ENCODE results near the gene CAVIN2.

- TF ChIP-seq CTCF (conservative IDR thresholded peaks at IDR 0.05; ENCODE audit: low read depth, low read length): no peak
- no peak for TF ChIP-seq EZH2 (IDR thresholded peaks at IDR 0.05; ENCODE audit: low read length, unreplicated experiment)
- TF ChIP-seq EZH2phosphoT487 (IDR thresholded peaks at IDR 0.05; ENCODE audit: borderline replicate concordance, low read length): no peak
These were observed 15.4 kb downstream of the CAVIN2 start for GRCh38 chr2:191831410-191831994.
